Erythroblast (primary cell): ENCODE measurements around the gene OR52B2.

Experiments used
- GATA1 ChIP-seq: IDR thresholded peaks from 2 replicates; pipeline ENCODE4 v1.6.1; 2011; ENCODE audit warnings: low read depth, mild to moderate bottlenecking, control low read depth, low read length, moderate library complexity
- POLR2A ChIP-seq: IDR thresholded peaks from 2 replicates; pipeline ENCODE4 v1.6.1; 2011; ENCODE audit warnings: mild to moderate bottlenecking, low read length

DNA sequence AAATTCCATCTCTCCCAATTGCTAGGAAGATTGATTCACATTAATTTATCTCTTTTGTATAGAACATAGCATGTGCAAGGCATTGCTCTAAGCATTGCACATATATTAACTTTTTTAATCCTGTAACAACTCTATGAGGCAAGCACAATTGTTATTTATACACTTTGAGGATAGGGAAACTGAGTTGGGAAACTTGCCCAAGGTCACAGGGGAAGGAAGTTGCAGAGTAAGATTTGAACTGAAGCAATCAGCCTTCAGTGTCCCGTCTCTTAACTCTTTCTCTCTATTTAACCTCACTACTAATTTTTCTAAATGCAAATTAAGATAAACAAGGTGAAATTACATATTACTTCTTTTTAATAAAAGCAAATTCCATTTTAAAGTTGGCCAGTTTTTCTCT, 40.5 kb downstream of the OR52B2 start:
- TF ChIP-seq POLR2A (no peak), GATA1 (no peak)
